ENCODE data around the gene TMEM86B.

Gene TMEM86B

DNA sequence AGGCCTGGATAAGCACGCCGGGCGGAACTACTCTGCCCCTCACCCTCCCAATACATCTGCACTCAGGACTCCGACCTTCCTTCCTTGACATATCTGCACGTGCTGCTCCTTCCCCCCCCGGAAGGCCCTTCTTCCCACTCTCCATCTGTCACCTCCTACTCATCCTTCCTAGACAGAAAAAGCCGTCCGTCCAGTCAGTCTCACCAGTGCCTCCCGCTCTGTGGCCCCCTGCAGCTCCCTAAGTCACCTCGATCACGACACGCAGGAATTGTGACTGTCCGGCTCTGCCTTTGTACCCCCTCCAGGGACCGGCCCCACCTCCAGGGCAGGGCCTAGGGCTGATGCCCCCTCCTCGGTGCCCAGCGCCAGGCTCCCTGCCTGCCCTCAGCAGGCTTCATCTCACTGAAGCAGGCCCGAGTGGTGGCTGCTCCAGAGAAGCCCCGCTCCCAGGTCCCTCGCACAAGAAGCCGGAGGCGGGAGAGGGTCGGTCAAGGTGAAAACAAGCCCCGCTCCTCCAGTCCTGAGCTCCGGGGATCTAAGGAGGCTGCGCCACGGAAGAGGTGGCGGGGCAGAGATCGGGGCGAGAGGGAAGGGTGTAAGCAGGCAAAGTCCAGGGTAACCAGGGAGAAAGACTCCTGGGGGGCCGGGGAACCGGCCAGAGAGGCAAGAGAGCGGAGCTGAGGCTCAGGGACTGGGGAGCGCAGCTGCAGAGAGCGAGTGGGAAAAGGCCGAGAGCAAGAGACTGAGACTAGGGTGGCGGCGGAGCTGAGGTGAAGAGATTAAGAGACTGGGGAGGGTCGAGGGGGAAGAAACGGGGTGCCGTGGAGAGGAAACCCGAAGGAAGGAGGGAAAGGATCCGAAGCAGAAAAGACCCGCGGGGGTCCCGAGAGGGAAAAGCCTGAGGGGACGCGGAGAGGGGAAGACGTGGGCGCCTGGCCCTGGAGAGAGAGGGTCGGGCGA is 29.2 kb upstream of the TMEM86B start:
- no peak for DNase-seq (ENCODE audit: low read depth)

DNA sequence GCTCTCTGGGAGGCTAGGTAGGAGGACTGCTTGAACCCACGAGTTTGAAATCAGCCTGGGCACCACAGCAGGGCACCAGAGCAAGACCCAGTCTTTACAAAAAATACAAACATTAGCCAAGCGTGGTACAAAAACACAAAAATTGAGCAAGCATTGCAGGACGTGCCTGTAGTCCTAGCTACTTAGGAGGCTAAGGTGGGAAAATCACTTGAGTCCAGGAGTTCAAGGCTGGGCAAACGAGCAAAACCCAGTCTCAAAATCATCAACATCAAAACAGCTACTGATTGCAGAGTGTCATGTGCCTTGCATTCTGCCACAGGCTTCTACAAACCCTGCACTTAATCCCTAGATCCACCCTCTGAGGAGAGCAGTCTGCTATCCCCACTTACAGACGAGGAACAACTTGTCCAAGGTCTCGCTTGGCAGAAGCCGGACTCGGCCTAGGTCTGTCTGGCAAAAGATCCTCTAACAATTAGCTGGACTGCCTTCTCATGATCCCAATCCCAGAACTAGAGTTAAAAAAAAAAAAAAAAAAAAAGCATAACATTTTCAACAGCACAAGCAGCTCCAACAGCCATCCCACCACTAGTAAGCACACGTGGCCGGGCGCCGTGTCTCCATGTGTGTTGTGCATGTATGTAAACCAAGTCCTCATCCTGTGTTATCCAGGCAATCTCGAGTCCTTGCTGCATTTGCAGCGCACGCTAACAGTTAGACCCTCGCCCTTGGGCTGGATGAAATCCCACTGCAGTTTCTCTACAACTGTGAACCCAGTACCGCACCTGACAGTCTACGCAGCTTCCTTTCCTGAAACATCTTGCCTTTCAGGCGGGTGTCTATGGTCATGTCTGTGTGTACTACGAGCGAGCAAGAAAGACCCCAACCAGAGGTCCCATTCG is 28.2 kb upstream of the TMEM86B start:
- no peak for DNase-seq (ENCODE audit: low read depth)

DNA sequence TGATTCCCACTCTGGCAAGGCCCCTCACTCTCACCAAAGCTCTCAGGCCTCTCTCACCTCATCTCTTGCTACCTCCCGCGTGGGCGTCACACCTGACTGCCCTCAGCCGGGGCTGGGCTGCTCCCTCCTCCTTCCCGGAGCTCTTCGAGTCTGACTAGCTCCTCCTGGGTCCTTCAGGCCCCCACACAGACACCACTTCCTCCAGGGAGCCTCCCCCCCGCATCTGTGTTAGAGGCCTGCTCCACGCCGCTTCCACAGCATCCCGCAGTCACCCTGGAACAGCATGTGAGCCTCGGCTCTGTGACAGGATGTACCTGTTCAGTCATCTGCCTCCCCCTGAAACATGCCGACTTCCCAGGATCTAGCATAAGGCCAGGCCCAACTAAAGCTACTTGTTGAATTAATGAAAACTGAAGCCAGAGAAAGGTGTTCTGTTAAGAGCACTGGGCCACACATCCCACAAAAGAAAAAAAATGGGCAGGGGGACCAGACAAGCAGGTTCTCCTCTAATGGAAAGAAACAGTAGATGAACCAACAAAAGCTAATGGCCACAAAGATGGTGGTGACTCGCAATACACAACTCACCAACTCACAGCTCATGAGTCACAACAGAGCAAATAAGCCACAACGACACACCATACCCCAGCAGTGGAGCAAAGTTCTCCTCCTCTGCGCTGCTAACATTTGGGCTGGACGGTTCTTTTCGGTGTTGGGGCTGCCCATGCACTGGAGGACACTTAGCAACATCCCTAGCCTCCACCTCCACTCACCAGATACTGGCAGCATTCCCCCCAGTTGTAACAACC is 27.3 kb upstream of the TMEM86B start:
- no peak for DNase-seq (ENCODE audit: low read depth)

DNA sequence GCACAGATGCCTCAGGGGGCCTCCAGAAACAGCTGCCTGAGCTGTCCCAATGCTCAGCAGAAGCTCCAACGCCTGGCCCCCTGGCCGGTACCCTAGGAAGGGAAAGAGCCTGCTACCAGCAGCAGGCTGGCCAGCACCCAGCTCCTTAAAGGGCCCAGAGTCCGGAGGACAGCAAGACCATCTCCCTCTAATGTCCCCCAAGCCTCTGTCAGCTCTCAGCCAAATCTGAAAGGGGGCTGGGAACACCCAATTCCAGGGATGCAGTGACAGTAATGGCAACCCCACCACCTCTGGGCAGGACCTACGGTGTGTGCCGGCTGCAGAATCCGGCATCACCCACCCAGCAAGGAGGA is 26.0 kb upstream of the TMEM86B start:
- DNase-seq (ENCODE audit: low read depth) = no peak

DNA sequence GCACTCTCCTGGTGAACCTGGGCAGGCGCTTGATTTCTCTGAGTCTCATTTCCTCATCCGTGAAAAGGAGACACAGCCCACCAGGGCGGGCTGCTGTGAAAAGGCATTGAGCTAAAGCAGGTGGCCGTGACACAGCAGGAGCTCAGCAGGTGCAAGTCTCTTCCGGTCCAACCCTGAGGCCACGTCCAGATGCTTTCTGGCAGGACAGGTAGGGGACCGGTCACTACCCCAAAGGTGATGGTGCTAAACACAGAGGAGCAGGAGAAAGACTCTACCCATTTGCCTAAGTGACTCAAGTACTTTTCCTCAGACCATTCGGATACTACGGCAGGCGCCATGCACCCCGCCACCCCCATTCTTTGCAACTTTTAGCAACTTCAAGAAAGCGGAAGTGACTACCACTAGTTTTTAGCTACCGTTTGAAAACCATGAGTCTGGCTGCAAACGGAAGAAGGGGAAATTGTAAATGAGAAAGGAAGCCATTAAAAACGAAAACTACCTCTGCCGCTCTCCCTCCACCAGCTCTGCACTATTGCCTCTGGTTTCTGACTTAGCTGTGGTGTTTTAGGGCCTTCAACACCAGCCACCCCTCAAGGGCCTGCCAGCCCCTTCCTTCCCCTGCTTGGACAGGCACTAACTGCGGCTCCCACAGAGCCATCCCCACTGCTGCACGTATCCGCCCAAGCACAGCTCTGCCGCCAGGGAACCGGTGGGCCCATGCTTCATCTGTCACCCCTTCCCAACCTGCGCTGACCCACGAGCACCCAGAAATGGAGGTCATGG is 25.5 kb upstream of the TMEM86B start:
- DNase-seq (ENCODE audit: low read depth) = no peak

DNA sequence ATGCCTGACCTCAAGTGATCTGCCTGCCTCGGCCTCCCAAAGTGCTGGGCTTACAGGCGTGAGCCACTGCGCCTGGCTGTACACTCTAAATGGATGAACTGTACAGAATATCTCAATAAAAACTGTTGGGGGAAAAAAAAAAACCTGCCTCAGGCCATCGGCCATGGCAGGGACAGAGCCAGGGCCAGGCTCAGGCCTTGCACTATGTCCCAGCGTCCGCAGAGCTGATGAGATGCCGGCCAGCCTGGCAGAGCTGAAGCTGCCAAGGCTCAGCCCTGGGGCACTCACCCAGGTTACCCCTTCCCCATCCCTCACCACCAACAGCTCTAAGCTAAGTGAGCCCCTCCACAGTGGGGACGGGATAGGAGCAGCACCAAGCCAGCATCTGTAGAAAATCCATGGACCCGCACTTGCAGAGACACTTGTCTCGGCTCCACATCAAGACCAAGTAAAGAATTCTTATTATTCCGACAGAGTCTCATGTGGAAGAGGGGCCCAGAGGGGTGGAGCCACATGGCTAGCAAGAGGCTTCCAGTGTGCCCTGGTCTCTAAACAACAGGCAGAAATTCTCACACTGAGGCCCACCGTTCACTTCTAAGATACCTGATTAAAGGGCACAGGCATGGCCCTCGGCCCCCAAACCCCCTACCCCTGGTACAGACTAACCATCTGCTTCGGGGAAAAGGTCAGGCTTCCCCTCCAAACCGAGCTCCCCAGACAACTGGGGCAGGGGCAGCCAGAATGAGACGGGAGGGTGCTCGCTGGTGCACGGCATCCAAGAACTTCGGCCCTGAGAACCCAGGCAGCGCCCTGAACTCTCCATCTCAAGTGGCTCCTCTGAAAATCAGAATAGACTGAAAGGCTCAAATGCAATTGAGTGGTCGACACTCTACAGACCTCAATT is 24.4 kb upstream of the TMEM86B start:
- DNase-seq (ENCODE audit: low read depth) = no peak

DNA sequence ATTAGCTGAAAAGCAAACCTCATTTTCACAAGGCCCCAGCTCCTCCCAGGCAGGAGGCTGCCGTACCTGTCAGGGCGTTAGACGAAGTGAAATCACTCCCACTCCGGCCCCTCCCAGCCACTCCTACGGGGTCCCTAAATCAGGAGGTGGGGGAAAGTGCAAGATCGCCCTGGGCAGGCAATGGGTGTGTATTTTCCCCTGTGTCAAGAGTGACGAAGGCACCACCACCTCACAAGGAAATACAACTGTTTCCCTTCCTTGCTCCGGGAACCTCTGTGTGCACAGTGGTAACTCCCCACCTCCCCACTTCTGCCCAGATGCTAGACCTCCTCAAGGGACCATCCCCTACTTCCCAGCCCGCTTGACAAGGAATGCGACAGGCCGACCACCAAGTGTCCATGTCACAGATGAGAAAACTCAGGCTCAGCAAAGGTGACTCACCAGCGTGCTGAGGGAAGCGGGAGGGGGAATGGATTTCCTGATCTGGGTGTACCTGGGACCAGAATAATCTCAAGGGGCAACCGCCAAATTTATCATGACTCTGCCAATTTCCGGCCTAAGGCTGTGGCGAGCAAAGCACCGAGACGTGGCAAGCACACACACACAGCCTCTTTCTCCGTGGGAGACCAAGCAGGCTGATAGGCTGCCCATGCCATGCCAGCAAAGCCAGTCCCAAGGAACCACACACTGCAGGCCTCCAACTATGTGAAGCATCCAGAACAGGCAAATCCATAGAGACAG is 22.9 kb upstream of the TMEM86B start:
- no peak for DNase-seq (ENCODE audit: low read depth)

DNA sequence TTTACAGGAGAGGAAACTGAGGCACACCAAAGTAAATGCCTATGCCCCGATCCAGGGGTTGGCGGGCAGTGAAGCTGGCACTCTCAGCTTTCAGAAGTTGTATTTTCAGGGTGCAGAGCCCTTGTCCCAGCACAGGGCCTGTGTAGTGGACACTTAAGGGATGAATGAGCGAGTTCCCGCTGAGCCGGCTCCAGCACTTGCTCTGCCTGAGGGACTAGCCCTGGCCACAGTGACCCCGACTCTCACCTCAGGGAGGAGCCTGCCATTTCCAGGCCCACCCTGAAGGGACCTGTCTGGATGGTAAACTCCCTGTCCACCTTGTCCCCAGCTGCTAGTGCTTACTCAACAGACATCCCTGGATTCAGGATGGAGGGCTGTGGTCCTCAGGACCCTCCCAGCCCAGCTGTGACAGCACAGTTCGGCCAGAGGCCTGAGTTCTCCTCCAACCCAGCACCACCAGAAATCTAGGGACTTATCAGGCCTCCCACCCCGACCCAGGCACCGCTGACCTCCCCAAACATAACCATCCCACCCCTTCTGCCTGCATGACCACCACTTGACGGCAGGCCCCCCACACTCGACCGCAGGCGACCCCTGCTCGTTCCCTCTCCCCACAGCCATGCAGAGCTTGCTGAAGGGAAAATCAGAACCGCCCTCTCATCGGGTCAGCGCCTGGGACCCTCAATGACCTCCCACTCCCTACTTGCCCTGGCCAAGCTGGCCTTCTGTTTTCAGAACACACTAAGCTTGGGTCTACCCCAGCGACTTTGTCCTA is 21.9 kb upstream of the TMEM86B start:
- no peak for DNase-seq (ENCODE audit: low read depth)

DNA sequence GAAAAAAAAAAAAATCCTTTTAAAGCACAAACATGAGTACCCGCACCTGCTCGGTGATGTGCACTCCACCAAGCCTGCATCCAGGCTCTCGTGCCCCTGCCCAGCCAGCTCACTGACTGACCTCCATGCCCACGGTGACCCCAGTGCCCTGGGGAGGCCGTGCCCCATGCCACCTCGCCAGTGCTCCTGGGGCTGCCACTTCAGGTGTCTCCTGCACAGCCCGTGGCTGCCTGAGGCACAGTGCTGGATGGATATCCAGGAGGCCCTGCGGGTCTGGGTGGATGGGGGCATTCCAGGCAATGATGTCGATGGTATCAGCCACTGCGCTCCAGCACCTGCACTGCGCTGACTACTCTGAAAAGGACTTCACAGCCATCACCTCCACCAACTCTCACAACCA is 21.3 kb upstream of the TMEM86B start:
- DNase-seq (ENCODE audit: low read depth) = no peak

DNA sequence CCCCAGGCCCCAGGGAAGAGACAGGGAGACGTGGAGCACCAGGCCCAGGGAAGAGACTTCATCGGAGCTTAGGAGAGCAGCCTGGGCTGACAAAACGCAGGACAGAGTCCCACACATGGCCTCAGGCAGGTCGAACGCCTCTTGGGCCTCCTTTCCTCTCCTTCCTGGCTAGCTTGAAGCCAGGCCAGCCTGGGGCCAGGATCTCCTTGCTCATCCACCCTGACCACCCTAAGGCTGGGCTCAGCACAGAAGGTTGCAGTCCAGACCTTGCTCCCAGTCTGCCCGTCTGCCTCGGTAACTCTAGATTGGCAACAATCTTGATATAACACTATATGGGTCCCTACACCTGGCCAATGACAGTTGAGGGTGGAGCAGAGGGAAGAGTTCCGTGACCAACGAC is 20.1 kb upstream of the TMEM86B start:
- no peak for DNase-seq (ENCODE audit: low read depth)

DNA sequence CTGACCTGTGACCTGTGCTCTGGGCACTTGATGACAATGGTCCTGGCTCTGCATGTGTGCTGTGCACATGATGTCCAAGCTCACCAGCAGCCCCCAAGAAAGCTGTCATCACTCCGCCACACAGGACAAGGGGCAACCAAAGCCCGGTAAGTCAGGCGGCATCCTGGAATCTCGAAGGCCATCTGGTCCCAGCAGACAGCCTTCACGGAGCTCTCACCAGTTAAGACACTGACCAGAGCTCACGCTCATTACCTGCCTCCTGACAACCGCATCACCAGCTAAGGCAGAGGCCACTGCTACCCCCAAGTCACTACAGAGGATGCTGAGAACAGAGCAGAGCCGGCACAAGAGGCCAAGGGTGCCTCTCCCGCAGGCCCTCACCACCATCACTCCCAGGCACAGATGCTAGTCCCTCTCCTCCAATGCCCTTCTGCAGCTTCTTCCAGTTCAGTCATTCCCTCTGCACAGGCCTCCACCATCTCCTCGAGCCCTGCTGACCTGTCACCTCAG is 19.7 kb upstream of the TMEM86B start:
- no peak for DNase-seq (ENCODE audit: low read depth)

DNA sequence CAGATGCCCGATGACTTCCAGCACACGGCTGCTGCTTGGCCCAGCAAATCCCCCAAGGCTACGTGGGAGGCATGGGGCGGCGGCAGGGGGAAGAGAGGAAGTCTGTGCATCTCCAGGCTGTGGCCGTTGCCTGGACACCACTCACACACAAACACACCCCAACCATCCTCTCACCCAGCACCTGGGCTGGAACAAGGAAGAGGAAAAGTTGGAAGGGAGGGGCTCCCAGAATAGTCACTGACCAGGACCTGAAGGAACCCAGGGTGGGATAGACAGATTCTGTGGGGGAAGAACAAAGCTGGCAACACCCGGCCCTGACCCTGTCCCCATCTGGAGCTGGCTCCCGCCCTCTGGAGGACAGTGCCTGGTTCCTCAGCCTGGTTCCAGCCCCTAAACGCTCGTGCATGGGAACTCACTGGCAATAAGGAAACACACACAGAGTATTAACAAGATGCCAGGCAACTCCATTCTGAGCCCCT is 19.1 kb upstream of the TMEM86B start:
- DNase-seq (ENCODE audit: low read depth) = no peak

DNA sequence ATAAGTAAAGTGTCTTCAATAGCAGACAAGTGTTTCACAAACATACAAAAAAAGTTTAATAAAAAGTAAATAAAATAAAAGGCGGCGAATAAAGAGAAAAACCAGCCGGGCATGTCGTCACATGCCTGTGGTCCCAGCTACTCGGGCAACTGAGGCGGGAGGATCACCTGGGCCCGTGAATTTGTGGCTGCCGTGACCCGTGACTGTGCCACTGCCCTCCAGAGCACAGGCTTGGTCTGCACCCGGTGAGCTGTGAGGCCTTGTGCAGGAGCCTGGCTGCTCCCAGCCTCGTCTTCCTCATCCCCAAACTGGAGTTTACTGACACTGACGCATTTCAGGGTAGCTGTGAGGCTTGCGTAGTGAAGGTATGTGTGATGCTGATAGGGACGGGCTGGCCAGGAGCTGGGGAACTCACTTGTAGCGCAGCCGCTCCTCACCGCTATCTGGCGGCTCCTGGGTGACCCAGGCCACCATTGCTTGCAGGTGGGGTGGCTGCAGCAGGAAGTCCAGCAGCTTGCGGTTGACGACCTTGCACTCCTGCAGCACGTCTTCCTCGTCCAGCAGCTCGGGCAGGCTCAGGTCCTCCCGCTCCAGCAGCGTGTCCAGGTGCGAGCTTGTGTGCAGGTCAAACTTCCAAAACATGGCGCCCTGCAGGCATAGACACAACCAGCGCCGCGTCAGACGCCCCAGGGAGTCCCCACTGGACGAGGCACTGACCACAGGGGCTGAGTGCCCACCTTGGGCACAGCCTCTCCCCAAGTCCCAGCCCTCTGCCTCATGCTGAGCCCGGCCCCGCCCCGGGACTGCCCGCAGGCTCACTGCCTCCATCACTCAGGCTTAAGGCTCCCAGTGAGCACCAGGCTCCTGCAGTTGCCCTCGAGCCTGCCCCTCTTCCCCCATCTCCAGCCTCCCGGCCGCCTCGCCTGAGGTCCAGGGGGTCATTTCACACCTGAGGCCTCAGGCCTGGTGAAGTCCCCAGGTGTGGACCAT is 18.2 kb upstream of the TMEM86B start:
- no peak for DNase-seq (ENCODE audit: low read depth)

DNA sequence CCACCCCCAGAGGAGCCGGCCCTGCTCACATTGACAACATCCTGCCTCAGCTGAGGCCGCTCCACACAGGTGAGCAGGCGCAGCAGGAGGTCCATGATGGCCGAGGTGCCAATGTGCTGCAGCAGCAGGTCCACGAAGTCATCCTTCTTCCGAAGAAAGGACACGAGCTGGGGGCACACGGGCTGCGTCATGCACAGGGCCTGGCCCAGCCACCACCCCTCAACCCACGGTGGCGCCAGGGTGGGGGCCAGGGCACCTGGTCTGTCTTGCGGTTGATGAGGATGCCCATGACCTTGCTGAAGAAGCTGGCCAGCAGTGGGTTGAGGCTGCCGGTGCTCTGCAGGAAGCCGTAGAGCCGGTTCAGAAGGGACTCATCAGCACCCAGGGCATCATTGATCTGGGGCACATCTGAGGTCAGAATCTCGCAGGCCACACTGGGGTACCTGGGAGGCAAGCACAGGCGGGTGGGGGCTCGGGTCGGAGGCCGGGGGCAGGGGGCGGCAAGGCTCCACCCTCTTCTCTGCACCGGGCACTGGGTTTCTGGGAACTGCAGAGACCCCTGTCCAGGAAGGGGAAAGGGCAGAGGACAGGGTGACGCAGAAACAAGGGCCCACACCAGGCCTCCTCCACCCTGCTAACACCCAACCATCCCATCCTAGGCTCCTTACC is 16.8 kb upstream of the TMEM86B start:
- DNase-seq (ENCODE audit: low read depth) = no peak

DNA sequence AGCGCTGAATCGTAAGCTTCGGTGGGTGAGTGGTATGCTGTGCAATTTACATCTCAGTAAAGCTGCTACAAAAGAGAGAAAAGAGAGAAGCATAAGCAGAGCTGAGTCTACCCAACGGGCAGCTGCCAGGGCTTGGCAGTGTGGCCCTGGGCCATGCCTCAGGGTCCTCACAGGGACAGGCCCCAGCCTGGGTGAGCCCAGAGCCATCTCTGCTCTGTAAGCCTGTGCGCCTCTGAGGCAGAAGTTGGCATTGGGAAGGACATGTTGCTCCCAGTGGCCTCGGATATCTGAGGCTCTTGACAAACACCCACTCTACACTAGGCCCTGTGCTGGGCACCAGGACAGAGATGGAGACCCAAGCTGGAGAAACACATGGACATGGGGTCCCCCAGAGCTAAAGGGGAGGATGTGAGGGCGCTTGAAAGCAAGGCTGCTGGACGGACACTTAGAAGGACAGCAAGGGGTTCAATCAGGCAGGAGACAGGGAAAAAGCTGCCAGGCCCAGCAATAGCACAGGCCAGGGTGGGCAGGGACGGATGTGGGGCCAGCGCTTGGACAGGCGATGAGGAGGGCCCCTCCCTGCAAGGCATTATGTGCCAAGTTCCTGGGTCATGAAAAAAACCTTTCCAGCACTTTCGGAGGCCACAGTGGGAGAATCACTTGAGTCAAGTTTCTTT is 15.6 kb upstream of the TMEM86B start:
- no peak for DNase-seq (ENCODE audit: low read depth)

DNA sequence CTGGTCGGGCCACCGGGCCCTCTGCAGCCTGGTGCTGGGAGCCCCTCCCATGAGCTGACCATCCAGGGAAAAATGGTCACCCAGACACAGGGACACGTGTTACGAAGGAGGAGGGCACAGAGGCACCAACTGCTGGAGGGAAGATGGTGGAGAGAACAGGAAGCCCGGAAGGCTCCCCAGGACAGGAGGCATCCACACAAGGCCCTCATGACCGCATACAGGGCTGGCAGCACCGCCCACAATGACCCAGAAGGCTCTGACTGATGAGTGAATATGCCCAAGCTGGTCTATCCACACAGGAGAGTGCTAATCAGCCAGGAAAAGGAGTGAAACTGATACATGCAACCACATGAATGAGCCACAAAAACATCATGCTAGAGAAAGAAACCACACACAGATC is 14.0 kb upstream of the TMEM86B start:
- no peak for DNase-seq (ENCODE audit: low read depth)
